ENCODE measurements around the gene EXO1. TPM values are rescaled to one million over a fixed set of nuclear protein-coding genes. Genes with fewer than 3 reads are reported as not detected.
A peak's percentile ranks its signal among the peaks of the same experiment; 100 is the strongest.
"Not testable (repeated sequence)": the region's sequence is repeated elsewhere in the genome, so short reads cannot be mapped to it uniquely, and the experiment has no call there.

The EXO1 gene
- polyA plus RNA-seq, 6 donors from 2014 or later, result 0.44 to 2.7 (median 0.79) TPM; not detected in 2

DNA sequence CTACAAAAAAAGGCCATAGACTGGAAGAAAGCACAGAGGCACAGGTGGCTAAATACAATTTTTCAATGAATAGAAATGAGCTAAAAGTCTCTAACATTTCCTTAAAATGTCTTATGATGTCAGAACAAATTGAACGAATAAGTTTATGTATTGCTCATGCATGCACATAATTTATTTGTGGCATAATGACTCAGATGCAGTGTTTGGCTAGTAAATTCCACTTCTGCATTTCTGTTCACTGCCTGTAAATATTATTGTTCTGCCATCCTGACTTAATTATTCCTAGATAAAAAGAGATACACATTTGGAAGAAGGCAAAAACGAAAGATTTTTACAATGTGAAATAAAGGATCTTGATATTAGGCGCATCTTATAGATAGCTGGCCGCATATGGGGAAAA, 26.6 kb upstream of the EXO1 start:
- DNase-seq (no peak), ATAC-seq (ENCODE audit: low read depth in 2 of 2) (no peak)
- no peak overlapping the region for H3K27ac Mint-ChIP-seq
- peaks cover 0 to 2% (median 0%) of the 10 kb centered on the region in 7 donors for H3K9me3 Mint-ChIP-seq
- H3K27me3 Mint-ChIP-seq, result peaks cover 9 to 10% (median 10%) of the 10 kb centered on the region in 3 donors
- no peak overlapping the region for H3K4me3 Mint-ChIP-seq
- no peaks in the 10 kb centered on the region for H3K36me3 Mint-ChIP-seq
- peaks cover 11 to 15% (median 12%) of the 10 kb centered on the region in 3 donors for H3K4me1 Mint-ChIP-seq

GRCh38 chr1:241822846-241823245, 25.2 kb upstream of the EXO1 start:
- ATAC-seq (ENCODE audit: low read depth in 2 of 2) (no peak), DNase-seq (no peak)
- Mint-ChIP-seq H3K4me3 (no peak overlapping the region), H3K27me3 (peaks cover 9 to 14% (median 10%) of the 10 kb centered on the region in 3 donors), H3K4me1 (peaks cover 5 to 6% (median 6%) of the 10 kb centered on the region in 3 donors), H3K9me3 (peaks cover 0 to 2% (median 0%) of the 10 kb centered on the region in 7 donors), H3K36me3 (no peaks in the 10 kb centered on the region), H3K27ac (no peak overlapping the region)

- H3K4me3 Mint-ChIP-seq, result no peak overlapping the region
- H3K27ac Mint-ChIP-seq, result peak overlapping the region in 3 of 6 donors; percentile 30 to 69 (median 41)
- no peaks in the 10 kb centered on the region for H3K4me1 Mint-ChIP-seq
- DNase-seq (no peak), ATAC-seq (ENCODE audit: low read depth in 2 of 2) (no peak)
- no peaks in the 10 kb centered on the region for H3K36me3 Mint-ChIP-seq
- peaks cover 0 to 2% (median 0%) of the 10 kb centered on the region in 7 donors for H3K9me3 Mint-ChIP-seq
- H3K27me3 Mint-ChIP-seq, result peaks cover 4 to 17% (median 10%) of the 10 kb centered on the region in 3 donors
Observed at GRCh38 chr1:241823925-241824324, 24.1 kb upstream of the EXO1 start.

DNA sequence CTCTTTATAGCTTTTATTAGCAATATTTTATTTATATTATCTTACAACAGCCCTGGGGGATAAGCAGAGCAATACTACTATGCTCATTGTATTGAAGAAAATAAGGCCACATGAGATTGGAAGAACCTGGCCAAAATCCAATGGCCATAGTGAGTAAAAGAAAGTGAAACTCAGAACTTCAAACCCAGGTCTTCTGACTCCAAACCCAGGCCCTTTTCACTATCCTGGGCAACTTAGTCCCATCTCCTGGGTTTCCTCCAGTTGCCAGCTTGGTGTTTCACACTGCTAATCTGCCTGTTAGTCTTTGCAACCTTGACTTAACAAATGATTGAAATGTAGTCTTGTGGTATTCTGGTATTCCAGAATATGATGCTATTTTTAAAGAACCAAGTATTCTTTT, 22.4 kb upstream of the EXO1 start:
- Mint-ChIP-seq H3K9me3 (peaks cover 0 to 2% (median 0%) of the 10 kb centered on the region in 7 donors), H3K4me3 (no peak overlapping the region), H3K4me1 (no peaks in the 10 kb centered on the region), H3K36me3 (no peaks in the 10 kb centered on the region), H3K27ac (no peak overlapping the region), H3K27me3 (peaks cover 4 to 22% (median 10%) of the 10 kb centered on the region in 3 donors)
- DNase-seq (no peak), ATAC-seq (ENCODE audit: low read depth in 2 of 2) (no peak)

DNA sequence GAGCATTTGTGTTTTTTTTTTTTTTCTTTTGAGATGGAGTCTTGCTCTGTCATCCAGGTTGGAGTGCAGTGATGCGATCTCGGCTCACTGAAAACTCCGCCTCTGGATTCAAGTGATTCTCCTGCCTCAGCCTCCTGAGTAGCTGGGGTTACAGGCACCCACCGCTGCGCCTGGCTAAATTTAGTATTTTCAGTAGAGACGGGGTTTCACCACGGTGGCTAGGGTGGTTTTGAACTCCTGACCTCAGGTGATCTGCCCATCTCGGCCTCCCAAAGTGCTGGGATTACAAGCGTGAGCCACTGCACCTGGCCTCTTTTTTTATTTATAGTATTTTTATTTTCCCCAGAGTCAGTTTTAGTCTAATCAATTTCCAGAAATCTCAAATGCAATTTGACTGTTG, 21.4 kb upstream of the EXO1 start:
- peaks cover 6 to 22% (median 10%) of the 10 kb centered on the region in 3 donors for H3K27me3 Mint-ChIP-seq
- H3K4me1 Mint-ChIP-seq; DNase-seq; H3K27ac Mint-ChIP-seq; H3K36me3 Mint-ChIP-seq; H3K9me3 Mint-ChIP-seq; ATAC-seq (ENCODE audit: low read depth in 2 of 2); H3K4me3 Mint-ChIP-seq: not testable (repeated sequence)

GRCh38 chr1:241827264-241827663, 20.7 kb upstream of the EXO1 start:
- H3K4me1 Mint-ChIP-seq, result no peaks in the 10 kb centered on the region
- DNase-seq (no peak), ATAC-seq (ENCODE audit: low read depth in 2 of 2) (no peak)
- no peak overlapping the region for H3K27ac Mint-ChIP-seq
- peaks cover 9 to 25% (median 16%) of the 10 kb centered on the region in 3 donors for H3K27me3 Mint-ChIP-seq
- H3K9me3 Mint-ChIP-seq, result peaks cover 0 to 2% (median 0%) of the 10 kb centered on the region in 7 donors
- no peaks in the 10 kb centered on the region for H3K36me3 Mint-ChIP-seq
- H3K4me3 Mint-ChIP-seq, result no peak overlapping the region

DNA sequence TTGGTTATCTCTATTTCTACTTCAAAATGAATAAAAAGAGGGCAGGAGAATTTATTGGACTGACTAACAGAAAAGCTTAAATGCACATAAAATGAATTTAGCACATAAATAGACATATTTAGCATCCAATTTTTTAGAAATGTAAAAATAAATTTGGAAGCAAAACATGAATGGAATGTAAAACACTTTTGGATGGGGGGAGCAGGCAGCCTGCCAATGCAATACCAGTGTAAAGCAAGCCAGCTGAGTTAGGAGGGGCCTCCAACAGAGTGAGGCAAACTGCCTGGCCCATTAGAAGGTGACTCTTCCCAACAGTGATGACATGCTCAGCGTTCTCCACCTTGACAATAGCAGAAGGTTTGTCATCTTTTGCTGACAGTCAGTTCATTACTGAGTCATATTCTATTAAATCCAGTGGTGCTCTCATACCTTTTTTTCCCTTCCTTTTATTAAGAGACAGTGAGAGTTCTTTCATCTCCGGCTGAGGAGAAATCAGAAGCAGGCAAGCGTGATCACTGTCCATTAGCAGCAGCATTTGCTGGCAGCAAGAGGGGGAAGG, 19.5 kb upstream of the EXO1 start:
- Mint-ChIP-seq H3K36me3 (no peaks in the 10 kb centered on the region), H3K27me3 (peaks cover 9 to 34% (median 16%) of the 10 kb centered on the region in 3 donors), H3K4me1 (no peaks in the 10 kb centered on the region), H3K4me3 (no peak overlapping the region), H3K9me3 (peaks cover 0 to 2% (median 0%) of the 10 kb centered on the region in 7 donors), H3K27ac (no peak overlapping the region)
- no peak for ATAC-seq (ENCODE audit: low read depth in 2 of 2)
- DNase-seq, result no peak

DNA sequence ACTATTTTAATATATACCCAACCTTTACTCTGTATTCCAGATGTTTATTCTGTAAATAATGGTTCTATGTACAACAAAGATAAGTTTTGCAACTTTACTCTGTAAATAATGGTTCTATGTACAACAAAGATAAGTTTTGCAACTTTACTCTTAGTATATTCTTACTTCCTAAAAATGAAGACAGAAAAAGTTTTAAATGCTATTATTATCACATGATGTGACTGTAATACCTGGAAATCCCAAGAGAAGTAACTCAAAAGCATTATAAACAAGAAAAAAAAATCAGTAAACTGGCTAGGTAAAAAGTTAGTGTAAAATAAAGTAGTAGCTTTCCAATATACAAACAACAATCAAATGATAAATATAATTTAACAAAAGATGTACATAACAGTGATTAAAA, 18.5 kb upstream of the EXO1 start:
- ATAC-seq (ENCODE audit: low read depth in 2 of 2) (no peak), DNase-seq (no peak)
- Mint-ChIP-seq H3K27me3 (peaks cover 8 to 32% (median 9%) of the 10 kb centered on the region in 3 donors), H3K4me1 (no peaks in the 10 kb centered on the region), H3K4me3 (no peak overlapping the region), H3K27ac (no peak overlapping the region), H3K9me3 (peaks cover 0 to 2% (median 0%) of the 10 kb centered on the region in 7 donors), H3K36me3 (no peaks in the 10 kb centered on the region)

- no peak overlapping the region for H3K27ac Mint-ChIP-seq
- ATAC-seq (ENCODE audit: low read depth in 2 of 2), result no peak
- peaks cover 4 to 17% (median 7%) of the 10 kb centered on the region in 3 donors for H3K27me3 Mint-ChIP-seq
- H3K4me3 Mint-ChIP-seq, result no peak overlapping the region
- peaks cover 8 to 15% (median 8%) of the 10 kb centered on the region in 3 donors for H3K4me1 Mint-ChIP-seq
- no peak for DNase-seq
- no peaks in the 10 kb centered on the region for H3K36me3 Mint-ChIP-seq
- H3K9me3 Mint-ChIP-seq, result no peaks in the 10 kb centered on the region
Observed at GRCh38 chr1:241834733-241835377, 13.1 kb upstream of the EXO1 start.

DNA sequence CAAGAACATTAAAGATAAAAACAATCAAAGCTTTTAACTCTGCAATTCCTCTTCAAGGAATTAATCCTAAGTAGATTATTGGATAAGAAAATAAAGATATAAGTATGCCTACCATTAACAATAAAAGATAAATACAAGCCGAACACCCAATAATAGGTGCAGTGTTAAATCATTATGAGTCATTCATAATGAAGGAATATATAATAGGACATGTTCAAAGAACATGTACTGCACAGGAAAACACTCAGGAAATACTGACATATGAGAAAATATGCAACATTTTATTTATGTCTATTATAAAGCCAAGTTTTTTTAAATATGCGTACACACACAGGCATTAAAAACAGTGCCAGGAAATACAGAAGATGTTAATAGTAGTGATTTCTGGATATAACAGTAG, 11.1 kb upstream of the EXO1 start:
- H3K4me3 Mint-ChIP-seq, result no peak overlapping the region
- H3K9me3 Mint-ChIP-seq, result no peaks in the 10 kb centered on the region
- no peak for ATAC-seq (ENCODE audit: low read depth in 2 of 2)
- no peak for DNase-seq
- H3K36me3 Mint-ChIP-seq, result no peaks in the 10 kb centered on the region
- no peak overlapping the region for H3K27ac Mint-ChIP-seq
- peaks cover 14 to 21% (median 16%) of the 10 kb centered on the region in 3 donors for H3K4me1 Mint-ChIP-seq
- H3K27me3 Mint-ChIP-seq, result peaks cover 0 to 17% (median 3%) of the 10 kb centered on the region in 3 donors

DNA sequence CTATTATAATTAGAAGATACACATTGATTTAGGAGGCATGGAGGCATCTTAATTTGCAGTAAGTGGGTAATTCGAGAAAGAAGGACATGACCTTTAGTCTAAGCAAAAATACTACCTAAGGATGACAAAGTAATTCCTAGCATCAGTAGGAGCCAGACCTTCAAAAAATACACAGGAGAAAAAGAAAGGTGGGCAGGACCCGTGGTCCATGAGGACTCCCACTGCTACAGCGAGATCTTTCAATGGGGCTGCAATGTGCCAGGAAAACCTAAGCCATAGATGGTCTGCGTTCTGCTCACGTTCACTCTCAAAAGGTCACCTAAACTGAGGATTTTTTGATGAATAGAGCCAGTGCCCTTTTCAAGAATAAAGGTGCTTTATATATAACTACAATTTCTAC, 10.6 kb upstream of the EXO1 start:
- DNase-seq (no peak), ATAC-seq (ENCODE audit: low read depth in 2 of 2) (no peak)
- Mint-ChIP-seq H3K36me3 (no peaks in the 10 kb centered on the region), H3K4me3 (no peak overlapping the region), H3K4me1 (peaks cover 14 to 21% (median 16%) of the 10 kb centered on the region in 3 donors), H3K9me3 (no peaks in the 10 kb centered on the region), H3K27ac (no peak overlapping the region), H3K27me3 (peaks cover 0 to 13% (median 3%) of the 10 kb centered on the region in 3 donors)

DNA sequence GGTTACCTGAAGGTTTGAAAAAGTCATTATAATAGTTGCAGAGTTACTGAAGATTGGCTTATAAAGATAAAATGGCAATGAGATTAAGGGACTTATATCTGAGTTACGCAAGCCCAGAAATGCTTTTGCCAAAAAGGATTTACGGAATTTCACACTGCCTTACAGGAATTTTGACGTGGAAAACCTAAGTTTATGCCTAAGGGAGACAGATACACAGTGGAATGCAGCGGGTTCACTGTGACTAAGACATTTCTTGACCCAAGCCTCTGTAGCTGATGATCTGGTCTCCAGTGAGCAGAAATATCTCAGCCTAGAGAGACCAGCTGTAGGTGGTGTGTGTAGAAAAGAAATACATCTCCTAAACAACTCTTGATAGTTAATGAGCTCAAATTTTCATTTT, 10.1 kb upstream of the EXO1 start:
- no peak overlapping the region for H3K27ac Mint-ChIP-seq
- H3K4me3 Mint-ChIP-seq, result no peak overlapping the region
- peaks cover 14 to 21% (median 16%) of the 10 kb centered on the region in 3 donors for H3K4me1 Mint-ChIP-seq
- no peaks in the 10 kb centered on the region for H3K9me3 Mint-ChIP-seq
- peaks cover 0 to 9% (median 7%) of the 10 kb centered on the region in 3 donors for H3K27me3 Mint-ChIP-seq
- ATAC-seq (ENCODE audit: low read depth in 2 of 2), result no peak
- H3K36me3 Mint-ChIP-seq, result no peaks in the 10 kb centered on the region
- no peak for DNase-seq

DNA sequence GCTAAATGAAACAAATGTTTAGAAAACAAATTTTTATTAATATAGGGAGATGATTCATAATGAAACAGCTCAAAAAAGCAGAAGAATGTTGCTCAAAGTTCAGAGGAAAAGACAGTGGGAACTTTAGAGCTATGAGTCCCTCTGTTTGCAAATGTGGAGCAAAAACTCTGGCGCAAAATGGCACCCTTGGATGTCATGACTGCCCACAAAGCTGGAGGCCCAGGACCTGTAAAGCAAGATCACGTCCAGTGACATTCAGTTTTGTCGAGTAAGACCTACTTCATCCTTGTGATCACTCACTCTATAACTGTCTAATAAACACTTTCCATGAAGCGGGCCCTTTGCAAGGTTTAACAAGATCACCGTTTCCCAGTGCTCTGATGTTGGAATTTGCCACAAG, 9.1 kb upstream of the EXO1 start:
- H3K36me3 Mint-ChIP-seq, result no peaks in the 10 kb centered on the region

DNA sequence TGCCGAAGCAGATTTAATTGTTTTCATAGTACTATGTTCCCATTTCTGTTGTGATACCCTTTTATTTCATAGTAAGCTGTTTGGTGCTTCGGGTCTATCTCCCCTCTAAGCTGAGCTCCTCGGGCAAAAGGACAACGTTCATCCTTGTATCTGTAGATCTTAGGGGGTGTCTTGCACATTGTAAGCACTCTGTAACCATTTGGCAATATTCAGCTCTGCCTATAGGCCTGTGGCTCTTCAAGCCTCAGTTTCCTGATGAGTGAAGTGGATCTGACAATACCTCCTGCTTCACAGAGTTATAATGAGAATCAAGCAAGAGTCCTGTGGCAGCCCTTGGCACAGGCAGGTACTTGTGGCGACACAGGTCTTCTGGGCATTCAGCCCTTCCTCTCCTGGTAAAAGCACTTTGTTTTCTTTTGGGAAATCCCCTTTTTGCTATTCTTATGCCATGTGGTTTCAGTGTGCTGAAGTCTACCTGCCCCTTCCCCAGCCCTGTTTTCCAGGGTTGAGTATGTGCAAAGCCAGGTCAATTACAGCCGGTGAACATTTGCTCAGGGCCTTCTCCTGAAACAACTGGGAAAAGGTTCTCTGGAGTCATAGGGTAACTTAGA, 8.5 kb upstream of the EXO1 start:
- H3K4me3 Mint-ChIP-seq, result peak overlapping the region in 5 of 8 donors; percentile 16 to 80 (median 49)
- H3K36me3 Mint-ChIP-seq, result no peaks in the 10 kb centered on the region
- H3K27ac Mint-ChIP-seq, result peak overlapping the region in 3 of 6 donors; percentile 34 to 67 (median 43)
- peaks cover 0 to 8% (median 0%) of the 10 kb centered on the region in 3 donors for H3K27me3 Mint-ChIP-seq
- ATAC-seq (ENCODE audit: low read depth in 2 of 2), result peak; percentile 82 to 97
- peaks cover 14 to 21% (median 16%) of the 10 kb centered on the region in 3 donors for H3K4me1 Mint-ChIP-seq
- no peaks in the 10 kb centered on the region for H3K9me3 Mint-ChIP-seq
- peak; percentile 15 for DNase-seq

More for the DNA sequence above, 9.1 kb upstream of the EXO1 start:
- ATAC-seq (ENCODE audit: low read depth in 2 of 2) (no peak), DNase-seq (no peak)
- H3K4me3 Mint-ChIP-seq, result peak overlapping the region in 3 of 8 donors; percentile 8 to 80 (median 49)
- H3K9me3 Mint-ChIP-seq, result no peaks in the 10 kb centered on the region
- H3K27me3 Mint-ChIP-seq, result peaks cover 0 to 8% (median 3%) of the 10 kb centered on the region in 3 donors
- no peak overlapping the region for H3K27ac Mint-ChIP-seq
- peaks cover 14 to 21% (median 16%) of the 10 kb centered on the region in 3 donors for H3K4me1 Mint-ChIP-seq
